ENCODE data around the gene HOTAIR.

The HOTAIR gene

DNA sequence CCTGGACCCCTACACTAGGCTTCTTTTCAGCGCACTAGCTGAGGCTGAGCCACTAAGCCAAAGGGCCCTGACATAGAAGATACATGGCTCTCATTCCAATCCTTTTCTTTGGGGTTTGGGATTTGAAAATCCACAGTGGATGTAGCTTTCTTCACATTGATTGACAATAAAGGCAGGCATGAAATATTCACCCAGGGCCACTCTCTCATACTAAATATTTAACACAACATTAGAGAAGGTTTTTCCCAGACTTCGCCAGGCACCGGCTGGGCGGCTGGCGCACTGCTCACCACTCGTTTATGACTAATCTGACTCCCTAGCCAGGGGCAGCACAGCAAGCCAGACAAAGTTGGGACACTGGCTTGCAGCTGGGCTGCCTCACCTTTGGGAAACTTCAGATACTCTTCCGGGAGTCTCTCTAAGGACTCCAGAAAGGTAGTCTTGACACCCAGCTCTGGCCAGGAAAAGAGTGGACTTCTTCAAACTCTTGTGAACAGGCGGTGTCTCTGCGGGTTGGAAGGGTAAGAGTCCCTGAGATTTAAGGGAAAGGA, 2.5 kb downstream of the HOTAIR start:
- DNase-seq = no peak

DNA sequence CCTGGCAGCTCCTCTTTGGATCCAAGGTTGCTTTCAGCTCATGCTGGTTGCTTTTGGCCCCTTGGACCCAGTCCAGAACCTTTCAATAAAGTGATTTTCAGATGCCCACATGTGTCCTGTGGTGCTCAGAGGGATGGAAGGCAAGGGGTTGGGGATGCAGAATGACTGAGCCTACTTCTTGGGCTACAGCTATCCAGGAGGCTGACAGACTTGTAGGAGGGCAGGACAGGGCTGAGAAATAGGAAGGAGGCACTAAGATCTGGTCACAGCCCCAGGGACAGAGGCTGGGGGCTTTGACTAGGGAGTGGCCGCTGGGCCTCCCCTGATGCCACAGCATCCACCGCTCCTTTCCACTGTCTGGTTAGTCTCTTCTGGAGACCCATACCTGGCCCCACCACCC, 3.1 kb downstream of the HOTAIR start:
- no peak for DNase-seq

DNA sequence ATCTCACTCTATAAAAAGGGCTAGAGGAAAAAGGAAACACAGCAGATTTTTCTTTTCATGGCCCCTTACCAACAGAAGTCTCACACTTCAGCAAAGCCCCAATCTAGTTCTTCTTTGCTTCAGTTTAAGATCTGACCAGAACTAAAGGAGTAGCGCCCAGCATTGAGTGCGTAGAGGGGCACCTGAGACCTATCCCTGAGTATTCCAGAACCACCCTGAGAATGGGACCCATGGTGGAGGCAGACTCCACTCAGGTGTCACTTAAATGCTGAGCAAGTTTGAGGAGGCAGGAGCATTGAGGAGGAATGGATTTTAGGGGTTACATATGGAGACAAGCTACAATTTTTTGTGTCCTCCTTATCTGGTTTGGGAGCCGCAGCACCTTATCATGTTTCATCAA, 3.6 kb downstream of the HOTAIR start:
- no peak for DNase-seq

DNA sequence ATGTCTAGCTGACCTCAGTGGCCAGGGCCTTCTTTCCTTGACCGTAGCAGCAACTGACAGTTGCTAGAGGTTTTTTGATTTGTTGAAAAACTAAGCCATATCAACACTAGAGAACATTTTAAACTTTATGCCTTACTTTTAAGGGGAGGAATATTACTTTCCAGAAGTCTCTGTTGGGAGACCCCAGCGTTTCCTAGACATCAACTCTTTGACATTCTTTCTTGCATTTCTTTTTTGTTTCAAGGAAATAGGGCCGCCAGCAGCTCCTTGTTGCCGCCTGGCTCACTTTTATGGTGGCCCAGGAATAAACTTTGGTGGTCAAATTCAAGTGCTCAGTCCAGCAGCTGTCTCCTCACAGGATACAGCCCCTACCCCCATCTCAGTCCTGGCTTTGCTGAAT, 4.3 kb downstream of the HOTAIR start:
- no peak for DNase-seq

DNA sequence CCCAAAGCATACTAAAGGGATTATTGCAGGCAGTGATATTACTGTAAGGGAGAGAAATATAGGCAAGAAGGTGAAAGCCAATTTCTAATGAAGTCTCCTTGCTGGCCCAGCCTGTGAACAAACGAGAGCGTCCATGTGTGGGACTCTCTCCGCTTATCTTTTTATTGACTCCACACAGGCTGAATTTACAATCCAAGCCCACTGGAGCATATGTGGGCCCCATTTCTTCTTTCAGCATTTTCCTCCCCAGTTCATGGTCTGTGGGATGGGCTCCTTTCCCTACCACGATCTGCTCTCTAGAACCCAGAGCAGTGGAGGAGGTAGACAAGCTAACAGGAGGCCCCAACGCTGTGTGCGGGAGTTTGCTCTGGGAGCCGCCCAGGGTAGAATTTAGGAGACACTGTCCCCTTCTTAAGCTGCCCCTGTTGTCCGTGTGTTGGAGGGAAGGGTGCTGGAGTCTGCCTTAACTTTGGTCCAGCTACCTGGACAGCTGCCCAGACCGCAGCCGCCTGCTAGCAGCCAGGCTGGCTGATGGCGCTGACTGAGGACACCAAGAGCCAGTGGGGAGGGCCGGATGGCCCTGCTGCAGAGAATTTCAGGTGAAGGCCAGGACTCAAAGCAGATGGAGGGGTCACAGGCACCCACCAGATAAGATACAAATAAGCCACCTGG, 5.0 kb downstream of the HOTAIR start:
- no peak for DNase-seq

DNA sequence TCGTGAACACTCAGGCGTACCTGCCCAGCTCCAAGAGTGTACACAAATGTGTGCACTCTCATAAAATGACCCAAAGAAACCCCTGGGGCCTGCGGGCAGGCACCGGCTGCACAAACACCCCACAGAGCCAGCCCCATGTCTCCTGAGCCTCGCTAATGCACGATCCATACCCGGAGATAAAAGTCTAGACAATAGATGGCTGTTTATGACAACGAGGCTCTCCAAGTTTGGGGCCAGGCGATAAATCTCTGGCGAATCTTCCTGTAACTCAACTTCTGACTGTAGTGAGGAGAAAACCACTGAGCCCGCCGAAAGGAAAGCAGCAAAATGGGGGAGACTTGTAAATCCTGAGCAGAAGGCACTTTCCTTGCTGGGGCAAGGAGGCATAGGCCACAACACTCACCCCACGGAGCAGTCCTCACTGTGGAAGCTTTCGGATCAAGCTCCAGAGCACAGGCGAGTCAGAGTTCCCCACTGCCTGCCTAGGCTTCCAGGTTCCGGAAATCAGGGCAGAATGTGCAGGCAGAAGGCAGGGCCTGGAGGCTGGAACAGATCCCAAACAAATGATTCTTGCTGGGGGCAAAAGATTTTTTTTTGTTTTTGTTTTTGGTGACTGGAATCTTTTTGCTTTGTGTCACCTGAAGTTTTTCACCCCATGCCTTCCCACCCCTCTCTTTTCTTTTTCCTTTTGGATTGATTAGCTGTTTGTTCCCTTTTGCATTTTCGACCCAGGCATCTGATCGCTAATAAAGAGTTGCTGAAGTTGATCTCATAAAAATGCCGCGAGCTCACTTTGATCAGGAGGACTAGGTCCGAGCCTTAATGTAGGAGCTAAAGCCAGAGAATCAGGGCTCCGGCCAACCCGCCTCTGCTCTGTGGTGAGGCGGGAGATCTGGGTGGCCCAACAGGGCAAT, 6.3 kb downstream of the HOTAIR start:
- DNase-seq = no peak

DNA sequence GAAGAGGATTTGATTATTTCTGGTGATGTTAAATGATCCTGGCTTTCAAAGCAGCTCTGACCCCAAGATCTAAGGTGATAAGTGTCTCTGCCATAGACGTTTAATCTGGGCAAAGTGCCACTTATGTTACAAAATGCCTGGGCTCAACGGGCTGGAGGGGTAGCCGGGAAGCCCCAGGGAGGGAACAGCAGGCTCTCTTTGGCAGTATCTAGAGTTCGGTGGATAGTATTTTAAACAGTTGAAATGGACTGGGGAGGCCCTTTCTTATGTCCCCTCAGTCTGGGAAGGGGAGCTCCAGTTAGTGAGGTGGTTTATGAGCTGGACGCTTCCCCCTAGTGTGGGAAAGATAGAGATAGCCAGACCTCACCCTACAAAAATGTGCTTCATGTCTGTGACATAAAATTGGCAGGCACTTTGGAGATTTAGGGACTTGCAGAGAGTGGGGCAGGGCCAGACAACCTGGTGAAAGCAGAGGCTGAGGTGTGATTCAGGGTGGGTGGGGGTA, 7.3 kb downstream of the HOTAIR start:
- DNase-seq = no peak

DNA sequence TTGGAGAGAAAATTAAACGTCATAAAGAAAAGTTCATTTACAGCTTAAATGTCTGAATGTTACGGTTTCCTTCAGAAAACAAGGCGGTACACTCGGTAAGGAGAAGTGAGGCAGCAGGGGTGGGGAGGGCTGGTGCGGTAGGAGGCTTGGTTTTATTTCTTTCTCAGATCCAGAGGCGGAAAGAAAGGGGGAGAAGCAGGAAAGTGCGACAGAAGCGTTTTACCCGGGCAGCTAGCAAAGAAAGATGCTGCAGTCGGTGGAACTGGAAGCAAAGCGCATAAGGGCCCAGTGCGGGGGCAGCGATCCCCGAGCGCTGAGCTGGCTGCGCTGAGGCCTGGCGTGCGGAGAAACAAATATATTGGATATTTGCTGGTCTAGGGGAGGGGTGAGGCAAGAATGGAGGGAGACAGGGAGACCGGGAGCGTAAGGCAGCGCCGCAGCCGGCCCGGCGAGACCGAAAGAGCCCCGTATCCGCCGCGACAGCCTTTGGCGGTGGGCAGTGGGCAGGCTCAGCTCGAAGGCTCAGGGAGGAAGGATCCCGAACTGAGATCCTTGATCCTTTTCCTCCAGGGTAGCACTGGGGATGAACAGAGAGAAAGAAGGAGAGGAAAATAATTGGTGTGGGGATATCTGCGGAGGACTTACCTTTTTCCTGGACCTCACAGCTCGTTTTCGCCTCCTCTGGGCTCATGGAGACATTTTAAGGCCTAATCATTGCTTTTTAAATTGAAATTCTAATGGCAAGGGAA, 8.2 kb downstream of the HOTAIR start:
- no peak for DNase-seq

DNA sequence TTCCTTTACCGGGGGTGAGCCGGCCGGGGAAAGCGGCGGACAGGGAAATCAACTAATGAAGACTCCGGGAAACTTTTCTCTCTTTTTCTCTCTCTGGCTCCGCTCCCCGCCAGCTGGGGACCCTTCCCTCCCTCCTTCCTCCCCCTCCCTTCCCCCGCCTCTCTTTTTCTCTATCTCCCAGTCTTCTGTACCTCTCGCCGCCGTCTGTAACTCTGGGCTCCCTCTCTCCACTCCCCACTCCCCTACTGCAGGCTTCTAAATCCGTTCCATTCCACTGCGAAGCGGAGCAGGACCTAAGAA, 8.7 kb downstream of the HOTAIR start:
- DNase-seq = no peak

DNA sequence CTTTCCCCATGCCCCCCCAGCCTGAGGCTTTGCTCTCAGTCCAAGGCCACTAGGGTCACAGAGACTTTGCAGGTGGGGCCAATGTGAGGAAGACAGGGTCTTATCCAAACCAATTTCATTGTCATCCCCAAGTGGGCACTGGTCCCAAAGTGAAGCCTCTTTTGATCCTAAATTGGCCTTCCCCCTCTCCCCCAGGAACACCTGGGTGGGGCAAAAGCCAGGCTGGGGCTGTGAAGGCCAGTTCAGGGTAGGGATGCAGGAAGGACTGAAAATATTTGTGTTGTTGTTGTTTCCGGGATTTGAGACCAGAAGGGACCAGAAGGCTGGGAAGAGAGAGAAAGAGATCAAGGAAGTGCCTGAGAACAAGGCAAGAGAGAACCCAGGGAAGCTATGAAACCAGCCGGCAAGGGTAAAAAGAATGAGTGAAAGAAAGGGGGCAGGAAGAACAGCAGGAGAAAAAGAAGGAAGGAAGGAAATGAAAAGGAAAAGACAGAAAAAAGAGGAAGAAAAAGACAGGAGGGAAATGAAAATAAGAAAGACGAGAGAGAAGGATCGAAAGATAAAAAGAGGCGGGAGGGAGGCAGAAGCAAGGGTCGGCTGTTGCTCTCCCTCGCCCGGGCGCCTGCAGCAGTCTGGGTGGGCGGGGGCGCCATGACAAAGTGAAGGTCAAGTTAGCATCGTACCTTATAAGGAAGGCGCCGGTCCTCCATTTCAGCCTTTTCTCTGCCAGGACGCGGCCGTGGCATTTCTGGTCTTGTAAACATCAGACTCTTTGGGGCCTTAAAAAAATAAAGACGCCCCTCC, 9.3 kb downstream of the HOTAIR start:
- DNase-seq = no peak

DNA sequence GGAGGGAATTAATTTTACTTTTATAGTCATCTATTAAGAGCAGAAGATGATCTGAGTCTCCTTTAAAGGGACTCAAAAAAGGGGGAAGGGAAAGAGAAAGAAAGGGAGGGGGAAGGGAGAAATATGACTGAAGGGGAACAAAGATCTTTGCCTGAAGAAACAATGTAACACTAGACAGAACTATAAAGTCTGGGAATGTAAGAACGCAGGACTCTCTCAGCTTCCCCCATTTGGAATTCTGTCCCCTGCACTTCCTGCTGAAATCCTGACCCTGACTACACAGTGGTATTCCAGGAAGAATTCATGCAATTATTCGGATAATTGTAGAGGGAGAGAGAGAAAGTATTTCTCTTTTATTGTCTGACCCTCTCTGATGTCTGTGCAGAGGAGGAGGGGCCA, 10.4 kb downstream of the HOTAIR start:
- DNase-seq = no peak

DNA sequence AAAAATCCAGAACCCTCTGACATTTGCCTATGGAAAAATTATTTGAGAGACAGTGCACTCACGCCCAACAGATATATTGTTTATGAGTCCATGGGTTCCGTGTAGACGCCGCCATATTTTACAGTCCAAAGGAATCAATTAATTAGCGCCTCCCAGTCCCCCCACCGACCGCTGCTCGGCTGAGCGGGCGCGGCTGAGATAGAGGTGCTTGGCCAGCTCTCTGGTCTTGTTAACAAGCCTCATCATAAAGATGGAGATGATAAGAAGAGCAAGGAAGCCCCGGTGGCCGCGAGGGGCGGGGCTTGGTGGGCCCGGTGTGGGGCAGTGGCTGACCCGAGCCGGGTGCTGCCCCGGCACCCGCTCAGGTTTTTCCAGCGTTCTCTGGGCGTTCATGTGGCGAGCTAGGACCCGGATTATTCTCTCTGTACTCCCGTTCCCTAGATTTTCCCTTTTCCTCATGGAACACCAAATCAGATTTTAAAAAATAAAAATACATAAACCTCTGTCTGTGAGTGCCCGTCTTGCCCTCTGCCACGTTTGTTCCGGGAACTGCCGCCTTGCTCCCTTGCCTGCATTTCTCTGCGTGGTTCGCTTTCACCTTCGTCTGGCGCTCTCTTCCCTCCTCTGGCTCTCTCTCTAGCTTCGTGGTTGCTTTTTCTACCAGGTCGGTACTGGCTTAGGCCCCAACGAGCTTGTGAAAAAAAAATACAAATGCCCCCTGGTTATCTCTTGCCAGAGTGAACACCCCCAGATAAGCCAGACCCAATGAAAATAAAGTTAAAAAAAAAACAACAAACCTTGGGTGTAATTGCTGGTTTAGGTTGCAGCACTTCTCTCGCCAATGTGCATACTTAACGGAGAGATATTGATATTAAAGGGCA, 11.1 kb downstream of the HOTAIR start:
- no peak for DNase-seq

DNA sequence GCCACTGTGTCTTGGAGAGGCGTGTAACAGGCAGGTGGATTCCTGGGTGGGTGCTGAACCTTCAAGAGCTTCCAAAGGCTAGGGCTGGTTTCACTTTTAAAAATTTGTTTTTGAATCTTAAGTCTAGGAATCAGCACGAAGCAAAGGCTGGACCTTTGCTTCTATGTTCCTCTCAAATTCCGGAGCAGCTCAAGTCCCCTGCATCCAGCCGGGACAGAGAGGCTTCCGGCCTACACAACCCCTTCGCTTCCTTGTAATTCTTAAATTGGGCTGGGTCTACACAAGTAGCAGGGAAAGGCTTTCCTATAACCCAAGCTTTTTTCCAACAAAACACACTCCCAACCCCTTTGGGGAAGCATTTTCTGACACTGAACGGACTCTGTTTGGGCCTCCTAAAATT, 11.7 kb downstream of the HOTAIR start:
- DNase-seq = no peak

DNA sequence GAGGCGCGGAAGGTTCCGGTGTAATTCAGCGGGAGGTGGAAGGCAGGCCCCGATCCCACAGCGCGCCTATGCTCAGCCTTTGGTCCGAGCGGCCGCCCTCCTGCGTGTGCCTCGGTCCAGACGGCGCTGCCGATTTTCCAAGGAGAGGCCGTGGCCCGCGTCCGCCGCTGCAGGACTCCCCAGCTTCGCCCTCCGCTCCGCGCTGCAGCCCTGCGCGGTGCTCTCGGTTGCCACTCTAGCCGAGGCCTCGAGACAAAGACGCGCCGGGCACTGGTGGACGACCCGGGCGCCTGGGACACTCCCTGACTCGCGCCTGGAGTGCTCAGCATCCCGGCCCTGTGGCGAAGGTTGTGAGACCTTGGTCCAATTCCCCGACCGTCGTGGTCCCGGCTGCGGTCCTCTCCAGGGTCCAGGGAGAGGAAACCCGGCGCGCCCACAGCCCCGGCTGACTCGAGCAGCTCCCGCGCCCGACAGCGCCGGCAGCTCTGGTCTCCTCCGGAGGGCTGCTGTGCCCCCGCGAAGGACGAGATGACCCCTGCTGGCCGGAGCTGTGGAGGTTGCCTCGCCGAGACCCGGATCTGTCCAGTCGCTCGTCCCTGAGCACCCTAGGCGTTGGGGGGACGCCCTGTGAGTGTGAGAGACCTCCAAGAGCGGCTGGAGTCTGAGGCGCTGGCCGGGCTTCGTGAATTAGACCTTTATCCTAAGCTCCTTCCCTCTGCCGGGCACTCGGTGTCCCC, 13.6 kb downstream of the HOTAIR start:
- no peak for DNase-seq

DNA sequence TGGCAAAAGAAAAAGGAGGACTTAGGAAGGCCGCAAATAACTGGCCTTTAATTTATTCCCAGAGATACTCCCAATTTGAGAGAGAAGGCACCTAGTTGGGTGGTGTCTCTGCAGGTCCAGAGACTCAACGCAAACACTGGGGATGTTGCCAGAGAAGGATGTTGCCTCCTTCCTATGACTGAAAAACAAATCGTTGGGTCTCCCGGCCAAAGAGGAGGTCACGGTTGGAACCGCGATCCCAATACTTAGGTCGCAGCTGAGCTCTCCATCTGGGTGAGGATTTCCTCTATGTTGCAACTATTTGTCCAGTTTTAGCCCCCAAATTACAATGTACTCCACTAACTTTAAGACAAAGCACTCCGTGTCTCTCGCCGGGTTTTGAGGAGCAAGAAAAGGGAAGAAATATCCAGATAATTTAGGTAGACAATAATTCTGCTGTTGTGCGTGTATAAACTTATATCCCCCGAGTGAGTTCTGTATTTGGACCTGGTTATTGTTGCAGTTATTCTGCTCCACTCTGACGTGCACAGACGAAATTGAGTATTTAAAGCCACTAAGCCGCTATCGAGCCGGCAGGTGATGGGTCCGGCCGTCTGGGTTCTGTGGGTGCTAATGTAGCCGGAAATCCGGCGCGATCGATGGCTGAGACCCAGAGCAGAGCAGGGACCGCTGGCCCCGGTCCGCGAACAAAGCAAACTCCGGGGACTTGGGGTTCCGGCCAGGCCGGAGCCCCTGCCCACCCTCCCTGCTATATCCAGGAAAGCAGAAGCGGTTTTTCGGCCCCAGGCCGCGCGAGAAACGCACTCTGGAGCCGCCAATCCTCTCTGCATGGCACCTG, 14.3 kb downstream of the HOTAIR start:
- DNase-seq = no peak

DNA sequence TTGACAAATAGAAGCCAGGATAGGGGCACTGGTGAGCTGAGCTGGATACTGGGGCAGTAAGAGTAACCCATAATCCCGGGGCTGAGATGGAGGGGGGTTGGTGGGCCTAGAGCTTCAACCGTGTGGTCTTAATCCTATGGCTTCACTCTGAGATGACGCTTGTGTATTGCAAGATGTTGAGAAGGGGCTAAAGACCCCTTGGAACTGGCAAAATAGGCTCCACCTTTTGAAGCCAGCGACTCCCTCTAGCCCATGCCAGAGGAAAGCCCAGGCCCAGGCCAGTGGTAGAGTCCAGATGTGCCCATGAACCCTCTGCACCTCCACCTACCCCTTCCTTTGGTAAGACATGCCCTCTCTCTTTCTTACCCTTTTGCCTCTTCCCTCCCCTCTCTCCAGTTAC, 15.4 kb downstream of the HOTAIR start:
- no peak for DNase-seq

DNA sequence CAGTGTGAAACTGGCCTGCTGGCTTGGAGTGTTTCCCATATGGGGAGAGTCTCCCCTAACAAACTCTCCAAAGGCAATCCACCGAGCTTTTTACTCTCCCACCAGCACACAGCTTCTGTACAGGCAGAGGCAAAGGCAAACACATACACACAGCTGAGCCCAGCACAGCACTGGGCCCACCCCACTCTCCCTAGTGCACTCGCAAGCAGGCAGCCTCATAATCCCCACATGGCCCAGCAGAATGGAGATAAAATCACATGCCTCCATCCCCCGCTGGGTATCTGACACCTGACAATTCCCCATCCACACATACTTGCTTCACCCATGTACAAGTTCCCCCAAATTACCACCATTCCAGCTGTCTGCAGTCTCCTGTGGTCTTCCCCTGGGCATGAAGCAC, 16.6 kb downstream of the HOTAIR start:
- DNase-seq = no peak

DNA sequence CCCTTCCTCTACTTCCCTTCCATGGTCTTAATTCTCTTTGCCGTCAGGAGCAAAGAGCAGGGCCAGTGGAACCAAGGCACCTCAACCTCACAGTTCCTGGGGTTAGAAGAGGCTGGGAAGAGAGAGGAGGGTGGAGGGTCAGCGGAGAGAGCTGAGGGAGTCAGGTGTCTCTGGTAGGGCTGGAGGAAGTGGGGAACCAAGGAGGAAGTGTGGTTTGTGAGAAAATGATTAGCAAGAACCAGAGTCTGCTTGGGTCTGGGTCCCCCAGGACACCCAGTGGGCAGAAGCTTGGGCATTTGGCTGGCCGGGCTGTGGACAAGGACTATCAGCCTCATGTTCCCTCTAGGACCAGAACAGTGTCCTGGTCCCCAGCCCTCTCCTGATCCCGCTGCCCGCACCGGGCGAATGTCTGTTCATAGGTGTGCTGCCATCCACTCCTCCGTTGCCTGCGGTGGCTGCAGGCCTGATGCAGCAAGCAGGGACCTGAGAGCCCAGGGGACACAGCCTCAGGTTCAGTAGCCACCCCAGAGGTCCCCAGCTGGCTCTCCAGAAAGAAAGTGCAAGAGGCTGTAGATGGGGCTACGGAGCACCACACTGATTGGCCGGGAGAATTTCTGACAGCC, 17.7 kb downstream of the HOTAIR start:
- DNase-seq = no peak

DNA sequence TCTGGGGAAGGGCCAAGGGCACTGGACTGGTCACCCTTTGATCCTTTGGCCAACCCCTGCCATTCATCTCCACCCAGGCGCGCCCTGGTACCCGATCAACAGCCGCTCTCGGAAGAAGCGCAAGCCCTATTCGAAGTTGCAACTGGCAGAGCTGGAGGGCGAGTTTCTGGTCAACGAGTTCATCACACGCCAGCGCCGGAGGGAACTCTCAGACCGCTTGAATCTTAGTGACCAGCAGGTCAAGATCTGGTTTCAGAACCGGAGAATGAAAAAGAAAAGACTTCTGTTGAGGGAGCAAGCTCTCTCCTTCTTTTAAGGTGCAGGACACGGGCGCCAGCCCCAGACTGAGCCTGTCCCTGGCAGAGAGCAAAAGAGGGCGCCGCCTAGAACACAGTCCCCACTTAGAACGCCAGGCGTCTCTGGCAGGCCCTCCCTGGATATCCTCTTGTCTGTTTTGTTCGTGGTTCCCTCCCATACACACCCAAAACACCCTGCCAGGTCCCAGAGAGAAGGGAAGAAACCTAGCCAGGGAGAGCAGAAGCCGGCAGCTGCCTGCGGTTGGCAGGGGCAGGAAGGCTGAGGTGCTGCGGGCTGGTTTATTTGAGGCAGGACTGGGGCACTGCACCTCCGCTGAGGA, 18.4 kb downstream of the HOTAIR start:
- DNase-seq = no peak
